Measurements from ENCODE around the gene SUSD4.
"Not testable (repeated sequence)": the region's sequence is repeated elsewhere in the genome, so short reads cannot be mapped to it uniquely, and the experiment has no call there.

The SUSD4 gene

DNA sequence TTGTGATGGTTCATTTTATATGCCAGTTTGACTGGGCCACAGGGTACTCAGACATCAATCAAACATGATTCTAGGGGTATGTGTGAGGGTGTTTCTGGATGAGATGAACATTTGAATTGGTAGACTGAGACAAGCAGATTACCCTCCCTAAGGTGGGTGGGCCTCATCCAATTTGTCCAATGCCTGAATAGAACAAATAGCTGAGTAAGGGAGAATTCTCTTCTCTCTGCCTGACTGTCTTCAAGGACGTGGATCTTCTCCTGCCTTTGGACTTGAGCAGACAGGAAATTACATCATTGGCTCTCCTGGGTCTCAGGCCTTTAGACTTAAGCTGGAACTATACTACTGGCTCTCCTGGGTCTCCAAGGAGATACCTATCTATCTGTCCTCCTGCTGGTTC is 64.4 kb downstream of the SUSD4 start:
- in situ Hi-C loops (cut with MboI; ENCODE audit: low sequenced_read_pairs): no loop called here

DNA sequence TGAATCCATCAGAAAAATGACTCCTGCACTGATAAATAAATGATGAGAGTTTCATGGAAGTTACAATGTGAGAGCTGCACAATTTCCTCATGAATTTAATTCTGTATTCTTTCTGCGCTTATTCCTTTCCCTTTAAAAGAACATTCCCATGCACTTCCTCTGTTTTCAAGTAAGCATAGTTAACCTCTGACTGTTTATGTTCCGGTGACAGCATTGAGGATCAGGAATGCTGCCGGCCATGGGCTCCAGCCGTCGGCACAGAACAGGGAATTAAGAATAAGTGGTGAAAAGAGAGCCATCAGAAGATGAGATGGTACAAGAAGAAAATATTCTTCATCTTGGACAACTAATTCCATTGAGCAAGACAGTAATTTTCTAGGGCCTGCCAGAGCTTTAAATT is 65.3 kb downstream of the SUSD4 start:
- in situ Hi-C loops (cut with MboI; ENCODE audit: low sequenced_read_pairs): no loop called here

DNA sequence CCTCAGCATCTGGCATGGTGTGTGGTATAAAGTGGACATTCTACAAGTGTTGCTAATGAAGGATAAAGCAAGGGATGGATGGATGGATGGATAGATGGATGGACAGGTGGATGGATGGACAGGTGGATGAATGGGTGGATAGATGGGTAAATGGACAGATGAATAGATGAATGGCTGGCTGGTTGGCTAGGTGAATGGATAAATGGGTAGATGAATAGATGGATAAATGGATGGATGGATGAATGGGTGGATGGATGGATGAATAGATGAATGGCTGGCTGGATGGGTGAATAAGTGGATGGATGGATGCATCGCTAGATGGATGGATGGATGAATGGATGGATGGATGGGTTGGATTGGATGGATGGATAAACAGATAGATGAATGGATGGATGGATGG is 66.2 kb downstream of the SUSD4 start:
- in situ Hi-C loops (cut with MboI; ENCODE audit: low sequenced_read_pairs): no loop called here

DNA sequence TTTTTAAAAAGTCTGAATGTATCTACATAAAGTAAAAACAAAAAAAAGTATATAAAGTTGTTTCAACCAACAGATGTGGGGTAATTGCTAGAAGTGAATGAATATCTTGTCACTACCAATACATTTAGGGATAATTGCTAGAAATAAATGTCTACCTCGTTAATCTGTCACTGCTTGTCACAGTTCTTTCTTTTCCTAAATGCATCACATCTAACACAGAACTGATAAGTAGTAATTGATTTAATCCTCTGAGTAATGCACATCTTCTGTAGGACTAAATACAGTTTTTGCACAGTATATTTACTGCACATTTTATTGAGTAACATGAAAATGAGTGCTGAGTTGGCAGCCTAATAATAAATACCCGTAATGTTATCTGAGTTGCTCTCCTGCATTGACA is 72.2 kb downstream of the SUSD4 start:
- in situ Hi-C loops (cut with MboI; ENCODE audit: low sequenced_read_pairs): no loop called here

DNA sequence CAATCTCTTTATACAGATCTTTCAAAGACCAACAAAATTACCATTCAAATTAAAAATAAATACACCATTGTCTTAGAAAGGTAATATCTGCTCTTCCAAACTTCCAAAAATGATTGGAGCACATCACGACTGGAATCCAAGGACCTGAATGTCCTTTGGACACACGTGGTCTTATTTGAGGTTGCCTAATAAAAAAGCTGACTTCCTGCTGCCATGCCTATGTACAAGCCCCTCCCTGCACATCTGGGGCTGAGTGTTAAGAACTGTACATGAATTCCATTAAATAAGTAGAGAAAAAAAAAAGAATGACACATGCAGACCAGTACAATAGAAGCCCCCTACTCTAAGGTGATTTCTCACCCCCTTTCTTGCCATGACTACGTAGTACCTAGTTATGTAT is 73.6 kb downstream of the SUSD4 start:
- in situ Hi-C loops (cut with MboI; ENCODE audit: low sequenced_read_pairs): no loop called here

DNA sequence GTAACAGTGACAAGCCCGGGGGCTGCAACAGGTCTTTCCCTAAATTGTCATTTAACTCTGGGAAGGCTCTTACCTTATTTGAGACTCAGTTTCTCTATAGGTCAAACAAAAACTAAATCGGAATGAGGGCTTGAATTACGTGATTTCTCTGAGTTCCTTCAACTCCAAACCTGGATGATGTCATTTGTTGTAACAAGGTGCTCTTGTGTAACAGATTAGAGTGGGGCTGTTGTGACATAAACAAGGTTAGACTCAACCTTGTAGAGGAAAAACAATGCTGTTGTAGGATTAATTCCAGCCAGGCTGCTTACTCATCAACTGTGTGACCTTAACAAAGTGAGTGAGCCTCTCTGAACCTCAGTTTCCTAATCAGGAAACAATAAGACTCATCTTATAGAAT is 74.4 kb downstream of the SUSD4 start:
- in situ Hi-C loops (cut with MboI; ENCODE audit: low sequenced_read_pairs): no loop called here

DNA sequence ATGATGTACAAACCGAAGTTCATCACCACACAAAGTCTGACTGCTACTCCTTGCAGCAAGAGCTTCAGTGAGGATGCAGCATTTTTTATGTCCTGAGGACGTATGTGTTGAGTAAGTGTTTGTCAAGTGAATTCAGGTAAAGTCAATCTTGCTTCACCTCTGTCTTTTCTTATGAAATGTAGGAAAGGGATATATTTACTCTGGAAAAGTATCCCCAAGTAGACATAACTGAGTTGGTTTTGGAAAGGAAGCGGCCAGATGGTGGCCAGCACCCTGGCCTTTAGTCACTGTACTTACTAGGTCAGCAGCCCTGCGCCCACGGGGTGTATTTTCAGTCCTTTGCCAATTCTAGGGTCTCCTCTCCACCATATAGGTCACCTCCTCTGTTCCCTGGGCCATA is 75.2 kb downstream of the SUSD4 start:
- in situ Hi-C loops (cut with MboI; ENCODE audit: low sequenced_read_pairs): no loop called here

DNA sequence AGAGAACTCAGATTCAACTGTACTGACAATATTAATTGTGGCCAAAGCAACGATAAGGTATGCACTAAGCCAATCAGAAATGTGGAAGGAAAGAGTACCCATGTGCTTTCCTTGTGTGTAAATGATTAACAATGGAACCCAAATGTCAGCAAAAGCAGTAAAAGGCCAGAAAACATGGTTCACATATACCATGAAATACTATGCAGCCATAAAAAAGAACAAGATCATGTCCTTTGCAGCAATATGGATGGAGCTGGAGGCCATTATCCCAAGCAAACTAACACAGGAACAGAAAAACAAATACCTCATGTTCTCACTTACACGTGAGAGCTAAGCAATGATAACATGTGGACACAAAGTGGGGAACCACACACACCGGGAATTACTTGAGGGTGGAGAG is 78.5 kb downstream of the SUSD4 start:
- in situ Hi-C loops (cut with MboI; ENCODE audit: low sequenced_read_pairs): no loop called here

DNA sequence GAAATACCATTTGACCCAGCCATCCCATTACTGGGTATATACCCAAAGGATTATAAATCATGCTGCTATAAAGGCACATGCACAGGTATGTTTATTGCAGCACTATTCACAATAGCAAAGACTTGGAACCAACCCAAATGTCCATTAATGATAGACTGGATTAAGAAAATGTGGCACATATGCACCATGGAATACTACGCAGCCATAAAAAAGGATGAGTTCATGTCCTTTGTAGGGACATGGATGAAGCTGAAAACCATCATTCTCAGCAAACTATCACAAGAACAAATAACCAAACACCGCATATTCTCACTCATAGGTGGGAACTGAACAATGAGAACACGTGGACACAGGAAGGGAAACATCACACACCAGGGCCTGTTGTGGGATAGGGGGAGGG is 80.3 kb downstream of the SUSD4 start:
- in situ Hi-C loops (cut with MboI; ENCODE audit: low sequenced_read_pairs): not testable (repeated sequence)

DNA sequence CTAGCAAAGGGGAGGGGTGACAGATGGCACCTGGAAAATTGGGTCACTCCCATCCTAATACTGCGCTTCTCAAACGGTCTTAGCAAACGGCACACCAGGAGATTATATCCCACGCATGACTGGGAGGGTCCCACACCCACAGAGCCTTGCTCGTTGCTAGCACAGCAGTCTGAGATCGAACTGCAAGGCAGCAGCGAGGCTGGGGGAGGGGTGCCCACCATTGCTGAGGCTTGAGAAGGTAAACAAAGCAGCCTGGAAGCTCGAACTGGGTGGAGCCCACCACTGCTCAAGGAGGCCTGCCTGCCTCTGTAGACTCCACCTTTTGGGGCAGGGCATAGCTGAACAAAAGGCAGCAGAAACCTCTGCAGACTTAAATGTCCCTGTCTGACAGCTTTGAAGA is 85.7 kb downstream of the SUSD4 start:
- in situ Hi-C loops (cut with MboI; ENCODE audit: low sequenced_read_pairs): not testable (repeated sequence)

DNA sequence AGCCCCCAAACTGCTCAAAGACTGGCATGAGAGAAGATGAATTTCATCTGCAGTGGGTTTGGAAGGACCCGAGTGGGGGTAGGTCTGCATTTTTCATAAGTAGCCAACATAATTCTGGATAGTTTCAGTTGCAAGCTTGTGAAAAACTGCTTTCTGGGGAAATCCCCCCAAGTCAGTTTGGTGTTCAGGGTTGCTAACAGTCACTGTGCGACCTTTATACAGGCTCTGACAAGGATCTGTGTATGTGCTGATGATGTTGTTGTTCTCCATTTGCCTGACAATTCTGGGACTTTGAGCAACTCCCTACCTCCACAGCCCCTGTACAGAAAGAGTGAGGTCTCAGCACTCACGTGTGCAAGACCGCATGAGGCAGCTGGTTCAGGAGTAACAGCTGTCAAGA is 87.9 kb downstream of the SUSD4 start:
- in situ Hi-C loops (cut with MboI; ENCODE audit: low sequenced_read_pairs): no loop called here

DNA sequence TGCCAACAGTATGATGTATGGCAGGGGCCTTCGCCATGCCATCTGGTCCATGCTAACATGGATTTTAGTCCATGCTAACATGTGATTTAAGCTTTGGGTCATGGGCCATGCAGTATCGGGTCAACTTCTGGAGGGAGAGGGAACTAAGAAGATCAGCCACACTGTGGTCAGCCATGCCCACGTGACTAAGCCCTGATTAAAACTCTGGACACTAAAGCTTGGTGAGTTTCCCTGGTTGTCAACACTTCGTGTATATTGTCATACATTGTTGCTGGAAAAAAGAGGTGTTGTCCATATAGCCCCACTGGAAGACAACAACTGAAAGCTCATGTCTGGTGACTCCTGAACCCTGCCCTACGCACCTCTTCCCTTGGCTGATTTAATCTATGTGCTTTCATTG is 90.5 kb downstream of the SUSD4 start:
- in situ Hi-C loops (cut with MboI; ENCODE audit: low sequenced_read_pairs): no loop called here

DNA sequence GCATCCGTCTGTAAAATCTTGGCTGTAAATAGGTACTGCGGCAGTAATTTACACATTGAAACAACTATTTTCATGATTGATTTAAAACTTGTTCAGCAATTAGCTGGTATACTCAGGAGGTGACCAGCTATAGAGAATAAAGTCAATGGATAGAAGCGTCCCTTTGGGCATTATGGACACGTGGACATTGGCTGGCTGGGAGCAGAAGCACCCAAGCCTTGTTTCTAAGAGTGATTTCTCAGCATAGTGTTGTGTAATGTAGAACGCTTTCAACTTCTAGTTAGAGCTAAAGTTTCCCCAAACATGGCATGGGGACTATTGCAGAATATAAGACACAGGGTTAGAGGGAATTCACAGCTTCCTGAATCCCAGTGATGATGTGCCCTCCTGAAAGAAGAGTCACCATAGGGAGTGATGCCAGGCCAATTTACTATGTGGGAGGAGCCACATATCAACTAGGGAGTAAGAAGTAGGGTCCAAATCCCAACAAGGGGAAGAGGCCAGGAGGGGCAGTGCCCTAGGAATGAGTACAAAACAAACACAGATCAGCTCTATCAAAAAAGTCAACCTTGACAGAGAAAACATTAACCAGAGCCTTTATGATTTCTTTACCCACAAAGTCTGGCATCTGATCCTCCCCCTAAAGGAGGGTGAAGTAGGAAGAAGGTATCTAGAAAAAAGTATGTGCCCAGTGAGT is 92.7 kb downstream of the SUSD4 start:
- in situ Hi-C loops (cut with MboI; ENCODE audit: low sequenced_read_pairs): no loop called here

DNA sequence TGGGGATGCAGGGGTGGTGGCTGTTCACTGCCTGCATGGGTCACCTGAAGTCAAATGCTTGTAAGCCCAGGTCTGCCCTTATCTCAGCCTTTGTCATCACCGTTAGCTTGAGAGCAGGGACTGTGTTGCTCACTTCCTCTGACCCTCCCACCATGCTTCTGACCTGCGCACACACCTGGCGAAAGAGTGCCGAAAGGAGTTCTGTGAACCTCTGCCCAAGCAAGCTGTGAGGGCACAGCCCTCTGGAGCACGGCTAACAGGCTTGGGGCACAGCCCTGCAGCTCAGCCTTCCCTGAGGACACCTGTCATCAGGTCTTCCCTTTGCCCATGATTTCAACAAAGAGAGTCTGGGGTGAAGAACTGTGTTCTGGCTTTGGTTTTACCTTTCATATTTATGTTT is 93.8 kb downstream of the SUSD4 start:
- in situ Hi-C loops (cut with MboI; ENCODE audit: low sequenced_read_pairs): no loop called here

DNA sequence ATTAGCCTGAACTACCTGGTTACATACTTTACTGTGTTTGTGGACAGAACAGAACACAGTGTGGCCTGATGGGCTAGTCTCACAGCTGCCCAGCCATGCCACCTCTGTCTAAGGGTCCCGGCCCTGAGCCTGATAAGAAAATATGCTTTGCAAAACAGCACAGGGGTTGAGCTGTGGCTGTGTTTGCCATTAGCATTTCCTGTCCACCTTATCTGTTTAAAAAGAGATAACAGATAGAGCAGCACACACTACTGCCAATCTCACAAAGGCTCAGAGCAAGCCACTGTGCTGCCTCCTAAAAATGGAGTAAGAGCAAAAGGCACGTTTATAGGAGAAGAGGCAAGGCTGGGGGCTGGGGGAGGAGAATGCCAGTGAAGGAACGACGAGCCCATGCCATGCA is 95.0 kb downstream of the SUSD4 start:
- in situ Hi-C loops (cut with MboI; ENCODE audit: low sequenced_read_pairs): no loop called here

DNA sequence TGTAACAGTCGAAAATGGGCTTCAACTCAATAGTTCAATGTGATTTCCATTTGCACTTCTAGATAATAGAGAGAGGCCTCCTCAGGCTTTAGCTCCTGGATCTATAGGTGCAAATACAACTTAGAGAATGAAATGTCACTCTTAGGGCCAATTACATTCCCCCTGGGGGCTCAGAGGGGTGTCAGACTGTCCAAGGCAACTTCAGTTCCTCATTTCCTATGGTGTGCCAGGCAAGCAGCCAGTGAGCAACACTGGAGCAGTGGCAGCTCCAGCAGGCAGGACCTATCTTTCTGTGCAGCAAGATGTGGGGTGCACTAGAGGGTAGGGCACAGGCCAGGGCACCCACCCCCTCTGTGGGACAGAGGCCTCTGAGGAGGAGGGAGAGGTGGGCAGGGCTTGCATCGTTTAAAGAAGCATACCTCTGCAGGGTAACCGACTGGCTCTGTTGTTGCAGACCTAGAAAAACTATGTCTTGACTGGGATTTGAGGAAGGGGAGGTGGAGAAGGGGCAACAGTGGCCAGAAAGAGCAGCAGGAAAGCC is 97.3 kb downstream of the SUSD4 start:
- in situ Hi-C loops (cut with MboI; ENCODE audit: low sequenced_read_pairs): no loop called here

DNA sequence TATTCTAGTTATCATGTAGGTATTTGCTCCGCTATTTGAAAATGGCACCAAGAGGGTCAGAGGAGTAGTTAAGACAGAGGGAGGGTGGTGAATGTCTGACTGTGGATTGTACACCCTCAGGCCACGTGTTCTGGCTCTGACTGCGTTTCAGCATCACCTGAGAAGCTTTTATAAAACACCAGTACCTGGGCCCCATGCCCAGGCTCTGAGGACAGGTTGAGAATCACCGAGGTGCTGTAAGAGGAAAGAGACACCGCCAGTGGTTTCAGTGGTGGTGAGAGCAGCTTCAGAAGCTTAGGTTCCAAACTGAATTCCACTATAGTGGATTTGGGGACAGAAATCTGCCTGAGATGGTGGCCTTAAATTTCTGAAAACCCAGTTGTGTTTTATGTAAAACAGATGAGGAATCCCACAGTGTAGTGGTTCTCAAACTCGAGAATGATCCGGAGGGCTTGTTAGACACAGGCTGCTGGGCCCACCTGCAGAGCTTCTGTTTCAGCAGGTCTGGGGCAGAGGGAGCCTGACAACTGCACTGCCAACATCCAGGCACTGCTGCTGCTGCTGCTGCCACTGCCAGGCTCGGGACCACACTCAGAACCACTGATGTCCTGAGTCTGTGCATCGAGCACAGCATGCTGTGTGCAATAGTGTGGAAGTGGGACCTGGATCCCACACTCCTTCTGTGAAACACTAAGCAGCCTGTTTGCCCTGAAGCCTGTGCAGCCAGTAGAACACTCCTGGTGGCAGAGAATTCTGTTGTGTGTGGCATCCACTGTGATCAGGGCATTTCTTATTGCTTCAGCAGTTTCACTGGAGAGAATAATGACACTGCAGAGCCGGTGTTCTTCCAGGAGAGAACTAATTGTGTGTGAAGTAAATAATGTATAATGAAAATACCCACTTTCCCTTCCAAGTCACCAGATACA is 98.7 kb downstream of the SUSD4 start:
- in situ Hi-C loops (cut with MboI; ENCODE audit: low sequenced_read_pairs): no loop called here

DNA sequence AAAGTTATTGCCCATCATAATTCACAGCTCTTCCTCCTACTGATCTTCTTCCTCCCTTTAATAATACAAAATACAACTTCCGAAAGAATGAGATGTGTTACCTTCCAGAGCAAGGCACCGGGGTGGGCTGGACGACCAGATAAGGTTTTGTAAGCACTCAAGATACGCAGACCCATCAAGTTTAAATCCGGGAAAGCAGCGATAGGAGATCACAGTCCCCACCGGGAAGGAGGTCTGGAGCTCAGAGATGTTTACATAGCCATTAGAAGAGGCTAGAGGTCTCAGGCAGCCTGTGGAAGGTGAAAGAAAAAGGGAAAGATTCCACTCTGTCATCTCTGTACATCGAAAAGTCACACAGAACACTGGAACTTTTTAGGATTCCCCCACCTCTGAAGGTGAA is 99.4 kb downstream of the SUSD4 start:
- in situ Hi-C loops (cut with MboI; ENCODE audit: low sequenced_read_pairs): no loop called here

DNA sequence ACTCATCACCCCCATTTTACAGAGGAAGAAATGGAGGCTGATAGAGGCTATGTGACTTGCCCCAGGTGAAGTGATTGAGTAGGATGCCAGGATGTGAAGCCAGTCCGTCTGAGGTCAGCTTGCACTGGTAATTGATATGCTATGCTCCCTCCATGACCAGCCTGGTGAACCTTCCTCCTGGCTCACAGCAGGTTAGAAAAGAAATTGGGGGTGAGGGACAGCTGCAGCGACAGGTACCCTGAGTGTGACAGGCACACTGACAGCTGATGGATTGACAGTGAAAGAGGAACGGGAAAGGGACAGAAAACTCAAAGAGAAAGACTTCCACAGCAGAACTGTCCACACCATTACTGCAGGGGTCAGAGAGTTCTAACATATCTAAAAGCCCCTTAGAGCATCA is 102.1 kb downstream of the SUSD4 start:
- in situ Hi-C loops (cut with MboI; ENCODE audit: low sequenced_read_pairs): no loop called here

DNA sequence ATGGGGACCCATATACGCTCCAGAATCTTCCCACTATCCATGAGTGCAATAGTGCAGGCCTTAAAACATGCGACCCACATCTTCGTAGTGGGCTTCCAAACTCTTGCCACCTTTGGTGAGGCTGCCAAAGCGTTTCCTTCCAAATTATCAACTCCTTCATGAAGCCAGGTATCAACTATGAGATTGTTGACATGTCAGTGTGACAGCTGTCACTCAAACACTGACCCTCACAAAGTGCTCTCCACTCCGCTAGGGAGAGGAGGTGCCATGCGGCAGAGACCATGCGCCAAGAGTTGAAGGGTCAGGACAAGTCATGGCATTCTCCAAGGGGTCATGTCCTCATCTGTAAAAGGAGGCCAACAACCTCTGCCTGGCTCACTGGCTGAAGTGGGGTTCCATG is 103.3 kb downstream of the SUSD4 start:
- in situ Hi-C loops (cut with MboI; ENCODE audit: low sequenced_read_pairs): no loop called here

DNA sequence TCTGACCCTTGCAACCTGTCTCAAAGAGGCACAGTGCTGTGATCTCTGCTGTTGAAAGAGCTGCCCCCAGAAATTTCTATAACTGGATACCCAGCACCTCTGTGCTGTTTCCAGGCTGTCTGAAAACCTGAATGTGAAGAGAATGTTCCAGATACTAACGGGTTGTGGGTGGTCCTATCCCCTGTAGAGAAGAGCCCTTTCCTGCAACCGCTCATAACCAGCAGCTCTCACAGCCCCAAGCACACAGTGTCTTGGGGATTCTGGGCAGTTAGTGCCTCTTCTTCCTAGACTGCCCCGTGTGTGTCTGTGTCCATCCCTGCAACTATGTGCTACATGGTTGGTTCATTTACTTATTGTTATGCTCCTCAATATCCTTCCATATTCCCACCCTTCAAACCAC is 104.5 kb downstream of the SUSD4 start:
- in situ Hi-C loops (cut with MboI; ENCODE audit: low sequenced_read_pairs): no loop called here

DNA sequence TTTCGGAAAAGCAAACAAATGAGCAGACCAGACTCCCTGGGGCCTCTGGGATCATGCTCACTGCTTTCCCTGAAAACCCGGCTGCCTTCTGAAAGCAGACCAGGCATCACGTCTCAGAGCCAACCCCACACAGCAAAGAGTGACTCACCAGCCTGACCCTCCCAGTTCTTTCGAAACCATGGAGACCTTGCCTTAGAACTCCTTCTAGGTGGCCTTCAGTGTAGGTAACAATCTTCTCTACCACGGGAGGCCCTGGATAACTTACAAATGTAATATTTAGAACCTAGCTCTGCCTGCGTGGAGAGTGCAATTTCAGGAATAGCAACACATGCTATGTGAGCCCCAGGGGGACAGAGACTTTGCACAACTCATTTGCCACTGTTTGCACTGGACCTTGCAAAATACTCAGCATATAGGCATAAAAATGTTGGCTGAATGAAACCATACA is 105.2 kb downstream of the SUSD4 start:
- in situ Hi-C loops (cut with MboI; ENCODE audit: low sequenced_read_pairs): no loop called here
